ENCODE results near the gene ITPKC. TPM values are rescaled to one million over a fixed set of nuclear protein-coding genes. Genes with fewer than 3 reads are reported as not detected.
A peak's percentile ranks its signal among the peaks of the same experiment; 100 is the strongest.

The ITPKC gene
- 11.1 TPM for polyA plus RNA-seq (2012; ENCODE audit: insufficient read length, low read depth)

- TF ChIP-seq POLR2AphosphoS5 (IDR thresholded peaks at IDR 0.05; ENCODE audit: low read depth, low read length) = peak; percentile 33; the same call in 1 of the 2 replicates
- peak; percentile 30; the same call in 1 of the 2 replicates for TF ChIP-seq TAF1 (IDR thresholded peaks at IDR 0.05; ENCODE audit: borderline replicate concordance, insufficient read depth, low read length)
- peak; percentile 97 for TF ChIP-seq SIN3A (IDR thresholded peaks at IDR 0.05; ENCODE audit: borderline replicate concordance, insufficient read depth, low read length)
- TF ChIP-seq REST (IDR thresholded peaks at IDR 0.05; ENCODE audit: insufficient read depth in 1 of 2, low read depth in 2 of 2, low read length in 2 of 2) = no peak
Measured at GRCh38 chr19:40716482-40717324, at the start of gene ITPKC, which contains the start of gene COQ8B. TSS of gene ITPKC (plus strand) at chr19:40717112. CDS start at chr19:40717136, 24 bp downstream. TSS of gene COQ8B (minus strand) at chr19:40716886. CDS start at chr19:40714632, 2,254 bp downstream.

GRCh38 chr19:40667602-40668001 is 49.3 kb upstream of the ITPKC start:
- no peak for TF ChIP-seq REST (IDR thresholded peaks at IDR 0.05; ENCODE audit: insufficient read depth in 1 of 2, low read depth in 2 of 2, low read length in 2 of 2)
- no peak for TF ChIP-seq SIN3A (IDR thresholded peaks at IDR 0.05; ENCODE audit: borderline replicate concordance, insufficient read depth, low read length)
- TF ChIP-seq POLR2AphosphoS5 (IDR thresholded peaks at IDR 0.05; ENCODE audit: low read depth, low read length) = no peak

- no peak for TF ChIP-seq SIN3A (IDR thresholded peaks at IDR 0.05; ENCODE audit: borderline replicate concordance, insufficient read depth, low read length)
- TF ChIP-seq FOXP2 (optimal IDR thresholded peaks at IDR 0.05; ENCODE audit: borderline replicate concordance, extremely low read depth, extremely low read length, insufficient read depth) = no peak
- TF ChIP-seq POLR2AphosphoS5 (IDR thresholded peaks at IDR 0.05; ENCODE audit: low read depth, low read length) = no peak
Measured at GRCh38 chr19:40668991-40669614, 47.8 kb upstream of the ITPKC start.

GRCh38 chr19:40671404-40671803 is 45.5 kb upstream of the ITPKC start:
- TF ChIP-seq POLR2AphosphoS5 (IDR thresholded peaks at IDR 0.05; ENCODE audit: low read depth, low read length) (no peak), FOXP2 (optimal IDR thresholded peaks at IDR 0.05; ENCODE audit: borderline replicate concordance, extremely low read depth, extremely low read length, insufficient read depth) (no peak), SIN3A (IDR thresholded peaks at IDR 0.05; ENCODE audit: borderline replicate concordance, insufficient read depth, low read length) (no peak), REST (IDR thresholded peaks at IDR 0.05; ENCODE audit: insufficient read depth in 1 of 2, low read depth in 2 of 2, low read length in 2 of 2) (no peak), TAF1 (IDR thresholded peaks at IDR 0.05; ENCODE audit: borderline replicate concordance, insufficient read depth, low read length) (no peak)

- TF ChIP-seq TAF1 (IDR thresholded peaks at IDR 0.05; ENCODE audit: borderline replicate concordance, insufficient read depth, low read length) (no peak), POLR2AphosphoS5 (IDR thresholded peaks at IDR 0.05; ENCODE audit: low read depth, low read length) (no peak), FOXP2 (optimal IDR thresholded peaks at IDR 0.05; ENCODE audit: borderline replicate concordance, extremely low read depth, extremely low read length, insufficient read depth) (no peak), REST (IDR thresholded peaks at IDR 0.05; ENCODE audit: insufficient read depth in 1 of 2, low read depth in 2 of 2, low read length in 2 of 2) (no peak), SIN3A (IDR thresholded peaks at IDR 0.05; ENCODE audit: borderline replicate concordance, insufficient read depth, low read length) (no peak)
Measured at GRCh38 chr19:40672038-40672437, 44.9 kb upstream of the ITPKC start.
